HG03064 (cell line): ENCODE data around the gene POU2F1.

ENCODE experiments used
- ATAC-seq: cut with Tn5 transposase; IDR thresholded peaks from one replicate; pipeline ENCODE4 v1.9.1; 2021; ENCODE audit warnings: low read depth; ENCODE audit not compliant: unreplicated experiment

POU2F1 gene

DNA sequence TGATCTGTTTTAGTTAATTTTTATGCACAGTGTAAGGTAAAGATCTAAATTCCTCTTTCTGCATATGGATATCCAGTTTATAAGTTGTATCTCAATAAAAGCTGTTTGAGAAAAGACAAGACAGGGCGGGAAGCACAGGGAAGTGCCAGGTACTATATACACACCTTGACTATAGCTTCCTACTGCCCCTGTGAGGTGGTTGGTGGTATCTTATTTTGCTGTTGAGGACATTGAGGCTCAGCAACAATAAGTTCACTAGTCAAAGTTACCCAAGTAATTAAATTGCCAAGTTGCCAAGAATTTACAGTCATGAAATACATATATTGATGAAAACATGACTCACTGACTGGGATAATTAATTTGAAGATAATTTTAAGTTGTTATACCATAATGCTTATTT, 188.5 kb downstream of the POU2F1 start:
- no peak for ATAC-seq

GRCh38 chr1:167412072-167412471, 191.4 kb downstream of the POU2F1 start:
- no peak for ATAC-seq

DNA sequence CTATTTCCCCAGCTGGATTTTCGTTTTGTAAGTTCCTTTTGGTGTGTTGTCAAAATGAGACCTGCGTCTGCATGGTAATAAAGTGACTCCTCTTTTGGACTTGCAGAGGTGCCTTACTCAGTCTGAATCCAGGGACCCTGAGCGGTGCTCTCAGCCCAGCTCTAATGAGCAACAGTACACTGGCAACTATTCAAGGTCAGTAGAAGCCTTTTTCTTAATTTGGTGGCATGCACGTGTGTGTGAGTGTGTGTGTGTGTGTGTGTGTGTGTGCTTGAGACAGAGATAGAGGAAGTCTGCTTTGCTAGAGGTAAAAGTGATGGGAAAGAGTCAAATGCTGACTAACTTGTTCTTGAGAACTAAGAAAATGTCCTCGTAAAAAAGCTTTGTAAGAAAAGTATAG, 192.2 kb downstream of the POU2F1 start:
- no peak for ATAC-seq

GRCh38 chr1:167413328-167413727, 192.6 kb downstream of the POU2F1 start:
- no peak for ATAC-seq

DNA sequence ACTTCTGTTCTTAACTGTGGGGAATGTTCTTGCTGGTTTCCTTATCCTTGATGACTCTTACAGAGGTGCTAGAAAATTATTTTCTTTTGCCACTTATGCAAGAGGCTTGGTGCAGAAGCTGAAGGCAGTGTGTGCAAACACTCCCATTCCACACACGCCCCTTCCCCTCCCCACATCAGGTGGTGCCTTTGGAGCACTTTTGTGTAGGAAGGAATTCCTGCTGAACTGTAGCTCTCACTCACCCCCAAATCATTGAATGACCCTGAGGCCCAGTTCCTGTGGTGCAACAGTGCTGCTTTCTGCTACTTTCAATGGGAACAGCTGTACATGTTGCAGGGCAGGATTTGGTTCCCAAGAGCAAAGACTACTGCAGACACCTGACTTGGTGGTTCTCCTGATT, 195.8 kb downstream of the POU2F1 start:
- no peak for ATAC-seq

GRCh38 chr1:167418391-167418790, 197.7 kb downstream of the POU2F1 start:
- ATAC-seq = no peak

DNA sequence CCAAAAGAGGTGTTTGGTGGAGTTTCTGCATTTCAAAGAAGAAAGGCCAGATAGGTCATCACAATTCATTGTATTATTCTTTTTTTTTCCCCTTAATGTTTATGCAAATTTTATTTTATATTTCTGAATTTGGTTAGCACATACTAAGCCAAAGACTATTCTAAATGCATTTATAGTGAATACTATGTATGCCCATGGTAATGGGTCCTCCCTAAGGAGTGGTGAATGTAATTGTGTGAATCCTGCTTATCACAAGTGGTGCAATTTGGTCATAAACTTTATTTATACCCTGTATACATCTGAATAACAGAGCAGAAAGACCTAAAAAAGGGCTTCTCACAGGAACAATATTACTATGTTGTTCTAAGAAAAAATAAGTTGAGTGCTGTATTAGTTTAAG, 198.6 kb downstream of the POU2F1 start:
- no peak for ATAC-seq

DNA sequence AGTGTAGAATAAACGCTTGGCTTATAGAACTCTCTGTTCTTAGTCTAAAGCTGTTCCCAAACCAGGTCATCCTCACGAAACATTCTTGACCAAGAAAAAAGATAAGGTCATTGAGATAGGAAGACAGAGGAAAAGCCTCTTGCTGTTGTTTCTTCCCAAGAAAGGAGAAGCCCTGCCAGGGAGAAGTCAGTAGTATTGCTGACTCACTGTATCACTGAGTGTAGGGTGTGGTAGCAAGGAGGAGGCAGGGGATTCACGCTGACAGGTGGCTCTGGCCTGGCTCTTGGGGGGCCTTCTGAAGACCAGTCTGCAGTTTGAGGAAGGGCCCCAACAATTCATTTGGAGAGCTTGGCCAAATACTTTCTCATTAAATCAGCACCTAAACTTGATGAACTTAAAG, 199.8 kb downstream of the POU2F1 start:
- no peak for ATAC-seq

- ATAC-seq = no peak
These were observed 203.3 kb downstream of the POU2F1 start for GRCh38 chr1:167423684-167424619.

DNA sequence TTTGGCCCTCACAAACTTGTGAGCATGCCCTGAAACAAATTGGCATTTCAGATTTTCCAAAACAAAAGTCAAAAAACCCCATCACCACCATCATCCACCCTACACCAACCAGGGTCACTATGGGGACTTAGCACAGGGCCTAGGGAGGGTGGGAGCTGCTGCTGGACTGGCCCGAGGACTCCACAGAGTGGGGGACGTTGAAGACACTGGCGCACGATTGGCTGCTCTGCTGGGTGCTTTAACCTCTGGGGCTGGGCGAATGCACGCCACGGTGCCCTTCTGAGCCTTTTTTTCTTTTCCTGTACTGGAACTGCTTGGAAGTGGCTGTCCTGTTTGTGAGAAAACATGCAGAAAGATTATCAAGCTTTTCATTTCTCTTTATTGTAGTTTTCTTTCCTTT, 204.8 kb downstream of the POU2F1 start:
- no peak for ATAC-seq

- ATAC-seq = no peak
These were observed 206.0 kb downstream of the POU2F1 start for GRCh38 chr1:167426716-167427115.

GRCh38 chr1:167427848-167428247, 207.2 kb downstream of the POU2F1 start:
- no peak for ATAC-seq

GRCh38 chr1:167428395-167428794, 207.7 kb downstream of the POU2F1 start:
- no peak for ATAC-seq

GRCh38 chr1:167429612-167430011, 208.9 kb downstream of the POU2F1 start:
- ATAC-seq = peak; percentile 54

DNA sequence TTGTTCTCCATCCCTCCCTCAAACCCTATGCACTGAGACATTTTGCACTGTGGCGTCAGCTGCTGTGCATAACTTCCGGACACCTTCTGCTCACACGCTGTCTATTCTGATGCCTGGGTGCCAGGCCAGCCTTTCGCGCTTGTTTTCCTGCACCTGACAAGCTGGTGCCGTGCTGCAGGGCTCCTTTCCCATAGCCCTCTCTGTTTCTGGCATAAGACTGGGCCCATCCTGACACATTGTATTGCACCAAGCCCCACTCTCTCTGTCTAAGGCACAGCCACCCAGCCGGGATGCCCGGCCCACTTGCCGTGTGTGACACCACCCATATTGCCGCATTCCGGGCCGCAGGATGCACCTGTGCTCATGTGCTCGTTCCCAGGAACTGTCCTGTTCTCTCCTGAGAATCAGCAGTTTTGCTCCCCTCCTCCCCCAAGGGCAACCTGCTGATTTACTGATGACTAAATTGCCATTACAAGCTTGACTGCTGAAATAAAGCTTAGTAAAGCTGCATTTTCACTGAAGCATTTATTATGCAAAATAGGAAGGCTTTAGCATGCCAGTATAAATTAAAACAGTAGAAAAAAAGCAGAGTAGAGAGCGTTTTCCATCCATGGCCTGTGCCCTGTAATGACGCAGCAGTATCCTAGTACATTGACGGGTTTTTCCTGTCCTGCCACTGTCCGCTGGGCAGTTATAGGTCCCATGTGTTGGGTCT, 209.6 kb downstream of the POU2F1 start:
- no peak for ATAC-seq

- ATAC-seq = no peak
These were observed 210.2 kb downstream of the POU2F1 start for GRCh38 chr1:167430849-167431242.

DNA sequence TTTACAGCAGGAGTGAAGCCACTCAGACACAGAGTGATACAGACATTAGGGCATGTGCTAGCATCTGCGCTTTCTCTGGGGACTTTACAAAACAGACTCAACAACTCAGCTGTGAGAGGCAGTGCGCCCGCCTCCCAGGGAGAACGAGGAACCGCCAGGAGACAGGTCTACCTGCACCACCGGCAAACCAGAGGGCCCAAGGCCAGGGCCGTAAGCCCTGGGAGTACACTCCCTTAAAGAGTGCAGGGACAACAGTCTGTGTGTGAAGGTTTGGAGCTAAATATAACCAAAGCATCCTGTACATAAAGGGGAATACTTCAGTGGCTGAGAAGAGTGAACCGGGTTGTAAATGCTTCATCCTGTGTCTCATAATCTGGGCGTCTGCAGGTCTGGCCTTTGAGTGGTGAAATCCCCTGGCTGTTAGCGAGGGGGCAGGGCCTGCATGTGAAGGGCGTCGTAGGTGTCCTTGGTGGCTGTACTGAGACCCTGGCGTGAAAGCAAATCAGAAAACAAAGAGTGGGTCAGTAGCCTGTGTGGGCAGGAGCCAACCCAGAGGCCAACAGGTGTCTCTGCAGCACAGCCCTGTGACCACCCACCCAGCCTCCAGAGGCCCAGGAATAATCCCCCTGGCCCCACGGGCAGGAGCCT, 210.7 kb downstream of the POU2F1 start:
- no peak for ATAC-seq

DNA sequence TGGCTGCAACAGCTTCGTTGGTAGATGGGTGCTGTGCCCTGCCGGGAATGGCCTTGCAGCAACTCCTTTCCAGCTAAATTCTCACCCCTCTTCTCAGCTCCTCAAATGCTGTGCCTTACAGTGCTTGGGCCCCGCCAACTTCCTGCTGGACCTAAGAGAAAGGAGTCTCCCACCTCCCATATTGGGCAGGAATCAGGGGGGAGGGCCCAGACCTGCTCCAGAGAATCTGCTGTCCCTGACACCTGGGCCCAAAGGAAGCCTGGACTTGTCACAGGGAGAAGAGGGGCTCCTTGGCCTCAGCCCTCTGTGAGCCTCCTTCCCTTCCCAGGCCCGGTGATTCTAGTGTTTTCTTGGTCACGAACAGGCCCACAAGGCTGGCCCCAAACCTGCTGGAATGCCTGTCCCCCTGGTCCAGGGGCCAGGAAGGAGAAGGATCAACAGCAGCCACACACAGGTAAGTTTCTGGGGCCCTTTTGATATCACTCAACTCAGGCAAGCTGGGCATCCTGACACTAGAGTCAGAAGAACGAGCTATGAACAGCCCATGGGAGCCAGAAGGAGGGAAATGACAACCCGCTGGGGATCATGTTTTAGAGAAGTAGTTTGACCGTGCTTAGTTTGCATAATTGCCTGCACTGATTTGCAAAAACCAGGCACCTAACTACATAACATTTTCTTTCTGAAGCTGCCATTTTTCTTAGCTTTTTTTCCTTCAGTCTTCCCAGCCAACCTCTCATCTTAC, 211.4 kb downstream of the POU2F1 start:
- no peak for ATAC-seq

DNA sequence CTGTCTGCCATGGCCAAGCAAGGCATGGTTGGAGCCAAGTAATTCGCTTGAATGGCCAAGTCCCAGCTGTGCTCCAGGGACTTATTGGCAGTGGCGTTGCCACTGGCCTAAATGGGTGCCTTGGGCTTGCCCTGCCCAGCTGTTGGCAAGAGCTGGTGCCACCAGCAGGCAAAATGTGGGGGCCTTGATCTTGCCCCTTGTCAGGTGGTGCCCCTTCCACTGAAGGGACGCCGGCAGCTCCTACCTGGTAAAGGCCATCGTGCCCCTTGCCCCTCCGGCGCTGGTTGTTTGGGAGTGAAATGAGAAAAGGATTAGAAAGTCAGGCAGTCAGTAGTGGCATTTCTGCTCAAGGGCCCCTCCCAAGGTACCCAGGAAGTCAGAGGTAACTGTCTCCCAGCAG, 212.1 kb downstream of the POU2F1 start:
- ATAC-seq = no peak

DNA sequence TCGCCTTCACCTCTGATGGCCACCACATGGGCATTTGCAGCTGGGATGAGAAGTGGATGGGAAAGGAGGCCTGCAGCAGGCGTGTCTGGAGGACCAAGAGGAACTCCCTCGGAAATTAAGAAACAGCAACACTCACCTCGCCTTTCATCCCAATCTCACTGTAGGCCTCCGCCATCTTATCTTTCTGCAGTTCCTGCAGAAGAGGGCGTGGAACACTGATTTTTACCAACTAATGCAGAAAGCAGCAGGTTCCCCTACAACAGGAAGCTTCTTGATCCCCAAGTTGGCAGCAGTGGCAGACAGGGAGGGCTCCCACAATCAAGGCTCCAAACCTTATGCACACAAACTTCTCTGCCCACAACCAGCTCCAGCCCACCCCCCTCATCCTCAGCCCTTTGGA, 213.2 kb downstream of the POU2F1 start:
- ATAC-seq = no peak

- ATAC-seq = no peak
These were observed 213.6 kb downstream of the POU2F1 start for GRCh38 chr1:167434306-167434705.
